Measurements from ENCODE around the gene ERMP1. TPM values are rescaled to one million over a fixed set of nuclear protein-coding genes. Genes with fewer than 3 reads are reported as not detected.

The ERMP1 gene
- total and polyA plus RNA-seq, 2 of the 8 experiments (the other 6 are each of a cell fraction or from before 2014, with no cell fraction given) = 12.8 to 16.7 TPM

- Histone ChIP-seq H3K23ac (ENCODE audit: insufficient read length) (no peak overlapping the region), H2BK20ac (ENCODE audit: low read length) (no peak overlapping the region), H4K20me1 (replicated peaks in 1 of 2; ENCODE audit: control insufficient read depth in 1 of 2, insufficient read depth in 2 of 2, low read length in 2 of 2) (no peaks in the 10 kb centered on the region), H2BK15ac (ENCODE audit: low read length) (no peak overlapping the region), H2BK120ac (replicated peaks; ENCODE audit: low read depth, low read length) (no peak overlapping the region), H3K79me1 (ENCODE audit: low read depth, low read length) (no peaks in the 10 kb centered on the region), H2BK5ac (ENCODE audit: low read depth, low read length) (no peak overlapping the region), H2BK12ac (ENCODE audit: low read depth, low read length) (no peak overlapping the region), H3K4me1 (replicated peaks in 1 of 4; ENCODE audit: control insufficient read depth in 3 of 4, insufficient read depth in 4 of 4, low read length in 3 of 4) (no peaks in the 10 kb centered on the region; a peak in 1 of 7 replicates), H2AK5ac (ENCODE audit: low read depth, low read length) (no peak overlapping the region), H3K4ac (replicated peaks; ENCODE audit: insufficient read length, low read depth, low read length) (no peak overlapping the region), H3K36me3 (ENCODE audit: control insufficient read depth in 2 of 4, insufficient read depth in 4 of 4, low read length in 3 of 4) (peaks cover 2 to 11% (median 7%) of the 10 kb centered on the region in 4 experiments; a peak in 5 of 8 replicates), H3K27ac (ENCODE audit: low read depth, low read length) (no peak overlapping the region), H3K4me2 (ENCODE audit: insufficient read depth in 1 of 2, low read depth in 2 of 2, low read length in 2 of 2) (no peak overlapping the region), H4K8ac (ENCODE audit: extremely low read depth, insufficient read depth, low read length) (no peak overlapping the region), H3K14ac (ENCODE audit: insufficient read length) (no peak overlapping the region), H3K4me3 (ENCODE audit: extremely low read depth in 1 of 4, insufficient read depth in 2 of 4, low read depth in 3 of 4, low read length in 4 of 4) (no peak overlapping the region), H2AFZ (ENCODE audit: low read length) (no peak overlapping the region), H3K18ac (ENCODE audit: extremely low read depth, low read length) (no peak overlapping the region), H3K9ac (replicated peaks in 1 of 4; ENCODE audit: extremely low read depth in 1 of 4, low read depth in 3 of 4, low read length in 3 of 4) (no peak overlapping the region), H3K56ac (replicated peaks; ENCODE audit: insufficient read length, low read depth, low read length) (no peak overlapping the region), H3K23me2 (ENCODE audit: low read depth, low read length) (no peaks in the 10 kb centered on the region), H4K91ac (replicated peaks; ENCODE audit: insufficient read length, low read length) (no peak overlapping the region), H3K27me3 (replicated peaks in 1 of 4; ENCODE audit: control insufficient read depth in 3 of 4, extremely low read depth in 1 of 4, insufficient read depth in 3 of 4, low read length in 3 of 4) (no peaks in the 10 kb centered on the region), H3K79me2 (ENCODE audit: control insufficient read depth in 1 of 2, insufficient read depth in 2 of 2, low read length in 2 of 2) (no peaks in the 10 kb centered on the region), H4K5ac (ENCODE audit: insufficient read length, low read depth, low read length) (no peak overlapping the region), H3K9me3 (ENCODE audit: insufficient read depth in 2 of 2, low read depth in 1 of 2, low read length in 1 of 2) (no peaks in the 10 kb centered on the region)
- FAIRE-seq = no peak
- TF ChIP-seq TAF7 (optimal IDR thresholded peaks at IDR 0.05; ENCODE audit: borderline replicate concordance, low read depth, low read length) (no peak), KDM4A (IDR thresholded peaks at IDR 0.05; ENCODE audit: low read depth, low read length, severe bottlenecking) (no peak), NRF1 (IDR thresholded peaks at IDR 0.05; ENCODE audit: low read depth, low read length) (no peak), CBX8 (IDR thresholded peaks at IDR 0.05; ENCODE audit: borderline replicate concordance, low read depth, low read length) (no peak)
- 89% methylated on average over 2 of the region's 2 CpGs; no CpG with 5 or more reads in 1 of the 2 experiments for WGBS, 2 experiments (ENCODE audit: extremely low coverage in 1 of 2, insufficient coverage in 1 of 2, insufficient read length in 1 of 2, insufficient replicate concordance in 2 of 2, low coverage in 1 of 2, low lambda C conversion rate in 2 of 2, missing lambda C conversion rate in 1 of 2)
- no peak for DNase-seq (ENCODE audit: low read depth in 1 of 2, low spot score in 2 of 2)
- ChIA-PET POLR2A (ENCODE audit: partially characterized antibody) (no interaction called here), CTCF (ENCODE audit: partially characterized antibody) (interaction anchor here (0.6 kb wide), 1 partner anchor 161 kb away, joined by 4 read pairs; no protein-coding TSS in a partner anchor)
These were observed 45.1 kb downstream of the ERMP1 start for GRCh38 chr9:5787759-5788302.

Data from H1 (cell line).